ENCODE measurements around the gene FBXO11.

GRCh38 chr2:47805850-47806249 is 100.4 kb downstream of the FBXO11 start:
- TF ChIP-seq NR2F2 (IDR thresholded peaks at IDR 0.05) (no peak), YY1 (IDR thresholded peaks at IDR 0.05) (no peak), RAD21 (IDR thresholded peaks at IDR 0.05) (no peak), MAX (IDR thresholded peaks at IDR 0.05) (no peak), CTCF (IDR thresholded peaks at IDR 0.05; ENCODE audit: low read depth, low read length, missing input control) (no peak), GABPA (IDR thresholded peaks at IDR 0.05 in 1 of 2, conservative IDR thresholded peaks at IDR 0.05 in 1 of 2) (no peak), SP1 (IDR thresholded peaks at IDR 0.05) (no peak), REST (IDR thresholded peaks at IDR 0.05) (no peak)

Measured in liver (tissue), 3 donors.